ENCODE measurements around the gene TMEM187.

DNA sequence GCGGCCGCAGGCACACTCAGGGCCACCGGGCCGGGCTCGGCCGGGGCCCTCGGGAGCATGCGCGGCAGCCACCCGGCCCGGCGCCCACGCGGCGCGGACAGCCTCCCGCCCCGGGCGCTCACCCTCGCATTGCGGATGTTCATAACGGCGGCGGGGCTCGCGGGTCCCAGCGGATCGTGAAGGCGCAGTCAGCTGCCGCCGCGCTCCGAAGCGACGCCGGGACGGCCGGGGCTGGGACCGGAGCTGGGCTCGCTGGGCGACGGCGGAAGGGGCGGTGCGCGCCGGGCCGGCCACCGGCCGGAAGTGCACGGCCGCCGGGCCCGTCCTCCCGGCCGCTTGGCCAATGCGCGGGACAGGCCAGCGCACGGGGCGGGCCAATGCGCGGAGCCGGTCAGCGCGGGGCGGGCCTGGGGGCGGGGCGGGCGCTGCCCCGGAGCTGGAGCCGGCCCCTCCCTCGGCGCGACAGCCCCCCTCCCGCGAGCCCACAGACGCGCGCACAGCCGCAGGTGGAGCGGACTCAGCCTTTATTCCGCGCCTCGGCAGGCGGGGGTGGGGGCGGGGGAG lies 37.7 kb upstream of the TMEM187 start, which contains the start of gene NAA10:
- TF ChIP-seq POLR2A (IDR thresholded peaks at IDR 0.05; ENCODE audit: low read depth, low read length) (no peak), POLR2AphosphoS5 (IDR thresholded peaks at IDR 0.05; ENCODE audit: low read depth, low read length) (no peak), SPI1 (IDR thresholded peaks at IDR 0.05; ENCODE audit: low read depth, low read length) (no peak), TAF1 (IDR thresholded peaks at IDR 0.05; ENCODE audit: low read depth, low read length) (no peak), PAX5 (IDR thresholded peaks at IDR 0.05; ENCODE audit: insufficient read depth, low read length, severe bottlenecking) (no peak)
